MM.1S (cell line): ENCODE measurements around the gene MAGIX.

Source experiments
- CTCF ChIP-seq: fragments of 300-600 bp; sonication (generic); IDR thresholded peaks from 2 replicates; pipeline ENCODE4 v1.5.1; 2016; ENCODE audit warnings: antibody characterized with exemption, low read length, mixed read lengths
- EZH2 ChIP-seq: fragments of 300-600 bp; sonication (generic); optimal IDR thresholded peaks from 2 replicates; pipeline ENCODE3; 2017; ENCODE audit warnings: low read depth, mild to moderate bottlenecking, antibody characterized with exemption, low read length, mixed read lengths
- EZH2phosphoT487 ChIP-seq: fragments of 300-600 bp; sonication (generic); IDR thresholded peaks from 2 replicates; pipeline ENCODE4 v1.6.1; 2018; ENCODE audit warnings: antibody characterized with exemption, low read length

- no peak for TF ChIP-seq CTCF
- no peak for TF ChIP-seq EZH2phosphoT487
- no peak for TF ChIP-seq EZH2
Observed at GRCh38 chrX:49211074-49211473, 48.5 kb downstream of the MAGIX start.
